Ovary (tissue), 3 donors: Measurements from ENCODE around the gene FNDC8.

Experiments used
- CTCF ChIP-seq, 3 donors: fragments of 450-650 bp in 2 of 3; fragments of 200-600 bp in 1 of 3; IDR thresholded peaks; one replicate each; pipeline versions ENCODE4 v1.5.1 to v1.8.0; 2016 to 2022; ENCODE audit warnings: antibody characterized with exemption in 3 of 3, mild to moderate bottlenecking in 1 of 3
- POLR2A ChIP-seq: fragments of 450-650 bp; IDR thresholded peaks from one replicate; pipeline ENCODE4 v1.6.1; 2017; ENCODE audit warnings: antibody characterized with exemption, mild to moderate bottlenecking, moderate library complexity
- donor health status: DM: no; HTN: no; CAD: no.

GRCh38 chr17:35129973-35130351, 8.5 kb downstream of the FNDC8 start:
- TF ChIP-seq CTCF (IDR thresholded peaks at IDR 0.05) (no peak), POLR2A (no peak)
